PC-9 (cell line): ENCODE results near the gene LIPC. TPM values are rescaled to one million over a fixed set of nuclear protein-coding genes. Genes with fewer than 3 reads are reported as not detected.
A peak's percentile ranks its signal among the peaks of the same experiment; 100 is the strongest.

Source experiments
- BruUV-seq: library from RNA; stranded (reverse); fragments of 400-500 nt; replicated peaks from 2 replicates; lab custom pipeline; 2021; lab: Mats Ljungman, UMichigan
- CTCF ChIA-PET: fragments of 300-600 bp; sonication (Branson Sonifier 250); formaldehyde crosslinking; loops from one replicate; lab custom pipeline; 2022; ENCODE audit warnings: antibody characterized with exemption; lab: Charles Lee
- POLR2A ChIA-PET: fragments of 300-600 bp; sonication (Branson Sonifier 250); formaldehyde crosslinking; loops from one replicate; lab custom pipeline; 2022; ENCODE audit warnings: antibody characterized with exemption; ENCODE audit not compliant: unreplicated experiment; lab: Charles Lee
- DNase-seq, 2 experiments: peaks; one replicate each; pipeline versions ENCODE4 v3.0.0 to v3.0.0-alpha.2; 2015 to 2022; ENCODE audit warnings: mixed read lengths in 1 of 2
- H2AFZ ChIP-seq: fragments of 200-600 bp; sonication (generic); 2 replicates; pipeline ENCODE4 v1.8.1; 2017; ENCODE audit warnings: antibody characterized with exemption
- H3F3A ChIP-seq: fragments of 200-600 bp; sonication (generic); 2 replicates; pipeline ENCODE4 v1.8.1; 2017; ENCODE audit warnings: antibody characterized with exemption, mild to moderate bottlenecking, low read depth; ENCODE audit not compliant: insufficient read depth
- H3K27ac ChIP-seq: fragments of 200-600 bp; sonication (generic); 2 replicates; pipeline ENCODE4 v1.6.1; 2016; ENCODE audit warnings: mixed run types
- H3K27me3 ChIP-seq: fragments of 200-600 bp; sonication (generic); 2 replicates; pipeline ENCODE4 v1.6.1; 2016; ENCODE audit warnings: low read depth, mixed run types; ENCODE audit not compliant: insufficient read depth
- H3K36me3 ChIP-seq: fragments of 200-600 bp; sonication (generic); 2 replicates; pipeline ENCODE4 v1.6.1; 2016; ENCODE audit warnings: low read depth, mixed run types
- H3K4me1 ChIP-seq: fragments of 200-600 bp; sonication (generic); replicated peaks from 2 replicates; pipeline ENCODE4 v1.6.1; 2016; ENCODE audit warnings: mixed run types; ENCODE audit not compliant: insufficient read depth
- H3K4me2 ChIP-seq: fragments of 200-600 bp; sonication (generic); 2 replicates; pipeline ENCODE4 v1.6.1; 2017; ENCODE audit warnings: mixed run types
- H3K4me3 ChIP-seq: fragments of 200-600 bp; sonication (generic); 2 replicates; pipeline ENCODE4 v1.6.1; 2016; ENCODE audit warnings: mixed run types
- H3K79me2 ChIP-seq: fragments of 200-600 bp; sonication (generic); 2 replicates; pipeline ENCODE4 v1.6.1; 2017; ENCODE audit warnings: low read depth, mixed run types
- H3K9me2 ChIP-seq: fragments of 200-600 bp; sonication (generic); 2 replicates; pipeline ENCODE4 v1.8.1; 2017; ENCODE audit warnings: mild to moderate bottlenecking; ENCODE audit not compliant: insufficient read depth
- H3K9me3 ChIP-seq: fragments of 200-600 bp; sonication (generic); 2 replicates; pipeline ENCODE4 v1.8.1; 2016; ENCODE audit warnings: low read depth; ENCODE audit not compliant: insufficient read depth
- H4K20me1 ChIP-seq: fragments of 200-600 bp; sonication (generic); 2 replicates; pipeline ENCODE4 v1.8.1; 2017; ENCODE audit not compliant: insufficient read depth
- EZH2 ChIP-seq: fragments of 200-600 bp; sonication (generic); IDR thresholded peaks from 2 replicates; pipeline ENCODE4 v1.8.0; 2017; ENCODE audit warnings: antibody characterized with exemption, low read depth
- intact Hi-C: fragments of 100-400 bp; cut with micrococcal nuclease; formaldehyde crosslinking; loops from one replicate; pipeline ENCODE4 v1.10.0; 2022; ENCODE audit not compliant: unreplicated experiment
- total RNA-seq: library from RNA; stranded (reverse); gene quantifications from 2 replicates; pipeline ENCODE4 v1.2.3, GENCODE V29; 2021
- TF ChIP-seq, protein P1 (sequence below): fragments of 200-600 bp; sonication (generic); conservative IDR thresholded peaks from 2 replicates; pipeline ENCODE4 v1.6.1; 2017; ENCODE audit warnings: mixed run types, antibody characterized with exemption, mild to moderate bottlenecking, moderate library complexity

LIPC gene
- total RNA-seq, 1 experiment from 2014 or later, result not detected

DNA sequence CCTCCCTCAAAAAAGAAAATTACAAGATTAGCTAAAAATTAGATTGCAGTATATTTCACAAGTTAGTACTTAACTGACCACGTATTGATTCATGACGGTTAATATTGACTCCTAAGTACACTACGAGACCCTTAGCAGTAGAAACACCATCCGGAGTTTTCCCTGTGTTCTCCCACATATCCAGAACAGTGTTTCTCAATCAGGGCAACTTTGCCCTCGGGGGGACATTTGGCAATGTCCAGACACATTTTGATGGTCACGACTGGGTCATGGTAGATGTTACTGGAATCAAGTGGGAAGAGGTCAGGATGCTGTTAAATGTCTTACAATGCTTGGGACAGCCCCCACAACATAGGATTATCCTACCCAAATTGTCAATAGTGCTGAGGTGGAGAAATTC lies 40.7 kb upstream of the LIPC start:
- Histone ChIP-seq H3K4me1 (peaks cover 77% of the 10 kb centered on the region), H4K20me1 (no peaks in the 10 kb centered on the region), H3K27ac (peak overlapping the region; percentile 97), H3K79me2 (no peaks in the 10 kb centered on the region), H3K4me2 (peak overlapping the region; percentile 69), H3K9me2 (no peaks in the 10 kb centered on the region), H2AFZ (no peak overlapping the region), H3K4me3 (no peak overlapping the region), H3F3A (peaks cover 36% of the 10 kb centered on the region), H3K9me3 (peaks cover 3% of the 10 kb centered on the region; the same call in 1 of the 2 replicates), H3K27me3 (no peaks in the 10 kb centered on the region), H3K36me3 (no peaks in the 10 kb centered on the region)
- BruUV-seq, result no TSS peak
- TF ChIP-seq EZH2, result no peak
- TF ChIP-seq, protein P1, sequence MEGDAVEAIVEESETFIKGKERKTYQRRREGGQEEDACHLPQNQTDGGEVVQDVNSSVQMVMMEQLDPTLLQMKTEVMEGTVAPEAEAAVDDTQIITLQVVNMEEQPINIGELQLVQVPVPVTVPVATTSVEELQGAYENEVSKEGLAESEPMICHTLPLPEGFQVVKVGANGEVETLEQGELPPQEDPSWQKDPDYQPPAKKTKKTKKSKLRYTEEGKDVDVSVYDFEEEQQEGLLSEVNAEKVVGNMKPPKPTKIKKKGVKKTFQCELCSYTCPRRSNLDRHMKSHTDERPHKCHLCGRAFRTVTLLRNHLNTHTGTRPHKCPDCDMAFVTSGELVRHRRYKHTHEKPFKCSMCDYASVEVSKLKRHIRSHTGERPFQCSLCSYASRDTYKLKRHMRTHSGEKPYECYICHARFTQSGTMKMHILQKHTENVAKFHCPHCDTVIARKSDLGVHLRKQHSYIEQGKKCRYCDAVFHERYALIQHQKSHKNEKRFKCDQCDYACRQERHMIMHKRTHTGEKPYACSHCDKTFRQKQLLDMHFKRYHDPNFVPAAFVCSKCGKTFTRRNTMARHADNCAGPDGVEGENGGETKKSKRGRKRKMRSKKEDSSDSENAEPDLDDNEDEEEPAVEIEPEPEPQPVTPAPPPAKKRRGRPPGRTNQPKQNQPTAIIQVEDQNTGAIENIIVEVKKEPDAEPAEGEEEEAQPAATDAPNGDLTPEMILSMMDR, result no peak
- ChIA-PET POLR2A (interaction anchor here (0.6 kb wide), 3 partner anchors 43 to 49 kb away, joined by 3 to 8 read pairs (median 3); no protein-coding TSS in a partner anchor), CTCF (no interaction called here)
- intact Hi-C loops, result loop anchor here (5.0 kb wide), 1 partner anchor 476 kb away; no protein-coding TSS in a partner anchor
- no peak for DNase-seq

- Histone ChIP-seq H3K79me2 (no peaks in the 10 kb centered on the region), H3K4me2 (peak overlapping the region; percentile 69), H3K9me3 (peaks cover 3% of the 10 kb centered on the region; the same call in 1 of the 2 replicates), H3F3A (peaks cover 41% of the 10 kb centered on the region), H3K4me3 (0 out of 2 replicates have a peak overlapping the region, but pooled peaks have one; percentile 22), H3K27me3 (no peaks in the 10 kb centered on the region), H3K27ac (peak overlapping the region; percentile 97), H3K9me2 (no peaks in the 10 kb centered on the region), H3K36me3 (no peaks in the 10 kb centered on the region), H2AFZ (0 out of 2 replicates have a peak overlapping the region, but pooled peaks have one; percentile 2), H3K4me1 (peaks cover 87% of the 10 kb centered on the region), H4K20me1 (no peaks in the 10 kb centered on the region)
- intact Hi-C loops, result loop anchor here (1.0 to 5.0 kb wide), 10 partner anchors 49 to 475 kb away; no protein-coding TSS in a partner anchor
- TF ChIP-seq EZH2, result no peak
- TF ChIP-seq, protein P1, result no peak
- POLR2A ChIA-PET, result interaction anchor here (0.6 to 1.4 kb wide), 4 partner anchors 60 to 164 kb away, joined by 5 to 9 read pairs (median 6); no protein-coding TSS in a partner anchor
- DNase-seq, result peak in 1 of 2 experiments; percentile 73
- CTCF ChIA-PET, result interaction anchor here (1.2 kb wide), 1 partner anchor 122 kb away, joined by 3 read pairs; no protein-coding TSS in a partner anchor
- no TSS peak for BruUV-seq
Measured at GRCh38 chr15:58392141-58392540, 39.6 kb upstream of the LIPC start.

DNA sequence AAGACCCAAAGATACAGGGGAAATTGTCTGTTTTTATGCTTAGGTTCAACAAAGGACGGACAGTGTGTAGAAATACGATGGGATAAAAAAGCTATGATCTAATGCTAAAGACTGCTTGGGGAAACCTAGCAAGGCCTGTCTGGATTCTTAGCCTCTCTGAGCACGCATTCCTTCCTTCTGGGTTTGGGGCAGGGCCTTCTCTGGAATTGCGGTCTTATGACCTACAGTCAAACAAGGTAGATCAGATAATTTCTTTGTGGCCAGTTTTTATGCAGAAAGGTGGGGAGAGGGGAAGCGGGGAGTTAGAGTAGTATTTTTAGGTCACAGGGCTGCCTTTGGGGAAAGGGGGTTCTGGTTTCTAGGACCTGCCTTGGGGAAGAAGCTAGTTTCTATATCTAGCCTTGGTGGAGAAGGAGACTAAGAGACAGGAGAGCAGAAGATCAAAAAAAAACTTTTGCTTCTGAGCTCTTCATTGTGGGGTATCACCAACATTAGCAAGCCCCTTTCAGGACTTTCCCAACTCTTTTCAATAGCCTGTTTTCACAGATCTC lies 39.1 kb upstream of the LIPC start:
- Histone ChIP-seq H3K27me3 (no peaks in the 10 kb centered on the region), H3K4me1 (peaks cover 93% of the 10 kb centered on the region), H4K20me1 (no peaks in the 10 kb centered on the region), H3K79me2 (no peaks in the 10 kb centered on the region), H3K4me2 (peak overlapping the region; percentile 69), H3K27ac (peak overlapping the region; percentile 97), H3K9me3 (peaks cover 3% of the 10 kb centered on the region; the same call in 1 of the 2 replicates), H3K36me3 (no peaks in the 10 kb centered on the region), H3K4me3 (0 out of 2 replicates have a peak overlapping the region, but pooled peaks have one; percentile 22), H2AFZ (no peak overlapping the region), H3F3A (peaks cover 41% of the 10 kb centered on the region), H3K9me2 (no peaks in the 10 kb centered on the region)
- intact Hi-C loops, result loop anchor here (1.0 to 5.0 kb wide), 11 partner anchors 49 to 475 kb away; no protein-coding TSS in a partner anchor
- peak; percentile 78 to 94 for DNase-seq
- POLR2A ChIA-PET, result interaction anchor here (0.5 to 1.4 kb wide), 10 partner anchors 29 to 977 kb away, joined by 3 to 16 read pairs (median 6); no protein-coding TSS in a partner anchor
- TSS peak; percentile 75 for BruUV-seq
- TF ChIP-seq, protein P1, result no peak
- no peak for TF ChIP-seq EZH2
- CTCF ChIA-PET, result interaction anchor here (1.2 kb wide), 1 partner anchor 123 kb away, joined by 3 read pairs; no protein-coding TSS in a partner anchor
